GM18502 (cell line): ENCODE data around the gene ATP2B2.

Experiments used
- ATAC-seq: cut with Tn5 transposase; IDR thresholded peaks from one replicate; pipeline ENCODE4 v1.9.1; 2021; ENCODE audit warnings: mild to moderate bottlenecking; ENCODE audit not compliant: unreplicated experiment, poor library complexity

Gene ATP2B2

GRCh38 chr3:10496121-10496863, 9.1 kb downstream of the ATP2B2 start:
- ATAC-seq, result no peak

GRCh38 chr3:10495614-10496013, 9.8 kb downstream of the ATP2B2 start:
- ATAC-seq, result no peak

GRCh38 chr3:10495003-10495402, 10.4 kb downstream of the ATP2B2 start:
- ATAC-seq, result no peak

- no peak for ATAC-seq
Observed at GRCh38 chr3:10494180-10494579, 11.2 kb downstream of the ATP2B2 start.

GRCh38 chr3:10493202-10493589, 12.2 kb downstream of the ATP2B2 start:
- no peak for ATAC-seq

GRCh38 chr3:10492364-10493201, 12.8 kb downstream of the ATP2B2 start:
- ATAC-seq, result no peak

- no peak for ATAC-seq
Observed at GRCh38 chr3:10489746-10490483, 15.5 kb downstream of the ATP2B2 start.

GRCh38 chr3:10487988-10488633, 17.3 kb downstream of the ATP2B2 start:
- ATAC-seq, result no peak

- no peak for ATAC-seq
Observed at GRCh38 chr3:10485806-10486205, 19.6 kb downstream of the ATP2B2 start.

- ATAC-seq, result no peak
Observed at GRCh38 chr3:10485380-10485779, 20.0 kb downstream of the ATP2B2 start.

GRCh38 chr3:10484709-10485108, 20.7 kb downstream of the ATP2B2 start:
- no peak for ATAC-seq

- ATAC-seq, result no peak
Observed at GRCh38 chr3:10483686-10484345, 21.6 kb downstream of the ATP2B2 start.

- no peak for ATAC-seq
Observed at GRCh38 chr3:10483364-10483675, 22.1 kb downstream of the ATP2B2 start.

GRCh38 chr3:10482631-10483363, 22.6 kb downstream of the ATP2B2 start:
- ATAC-seq, result no peak

GRCh38 chr3:10480871-10481378, 24.5 kb downstream of the ATP2B2 start:
- ATAC-seq, result no peak

- no peak for ATAC-seq
Observed at GRCh38 chr3:10479311-10479710, 26.1 kb downstream of the ATP2B2 start.

GRCh38 chr3:10475983-10476382, 29.4 kb downstream of the ATP2B2 start:
- no peak for ATAC-seq

GRCh38 chr3:10474847-10475246, 30.5 kb downstream of the ATP2B2 start:
- no peak for ATAC-seq

GRCh38 chr3:10474275-10474646, 31.1 kb downstream of the ATP2B2 start:
- no peak for ATAC-seq
